Tibial nerve (tissue), 4 donors: Measurements from ENCODE around the gene MAN2B1. TPM values are rescaled to one million over a fixed set of nuclear protein-coding genes. Genes with fewer than 3 reads are reported as not detected.

Source experiments
- DNase-seq, 2 donors: peaks; one replicate each; pipeline ENCODE4 v3.0.0-alpha.2; 2019; ENCODE audit warnings: low spot score in 2 of 2
- H3K27ac ChIP-seq, 4 donors: fragments of 200-600 bp; sonication (generic) in 3 of 4; one replicate each; pipeline ENCODE4 v1.5.1; 2017 to 2019; ENCODE audit warnings: mild to moderate bottlenecking in 1 of 4
- H3K27me3 ChIP-seq, 2 donors: fragments of 200-600 bp; sonication (generic) in 1 of 2; one replicate each; pipeline versions ENCODE4 v1.5.1 to v1.6.0; 2017 to 2019
- H3K36me3 ChIP-seq, 3 donors: fragments of 200-600 bp; sonication (generic); one replicate each; pipeline ENCODE4 v1.5.1; 2018 to 2019
- H3K4me1 ChIP-seq, 4 donors: fragments of 200-600 bp; sonication (generic) in 3 of 4; one replicate each; pipeline ENCODE4 v1.5.1; 2017 to 2019
- H3K4me3 ChIP-seq, 4 donors: fragments of 200-600 bp; sonication (generic) in 3 of 4; one replicate each; pipeline ENCODE4 v1.5.1; 2017 to 2019; ENCODE audit warnings: mild to moderate bottlenecking in 1 of 4, moderate library complexity in 1 of 4
- H3K9me3 ChIP-seq, 4 donors: fragments of 200-600 bp; sonication (generic) in 3 of 4; one replicate each; pipeline ENCODE4 v1.5.1; 2017 to 2019
- EP300 ChIP-seq, 2 donors: sonication (generic); formaldehyde crosslinking; IDR thresholded peaks; one replicate each; pipeline ENCODE4 v1.6.1; 2017; ENCODE audit warnings: antibody characterized with exemption in 2 of 2, mild to moderate bottlenecking in 1 of 2
- POLR2A ChIP-seq, 2 donors: fragments of 450-650 bp; IDR thresholded peaks; one replicate each; pipeline ENCODE4 v1.6.1; 2017; ENCODE audit warnings: antibody characterized with exemption in 2 of 2, mild to moderate bottlenecking in 2 of 2, moderate library complexity in 2 of 2
- WGBS, 2 donors: methylation state at CpG; one replicate each; pipeline ENCODE4 v1.1.5; 2018; 5-methylcytosine and 5-hydroxymethylcytosine counted together
- total RNA-seq, 4 donors: library from RNA; depleted of rRNA; stranded (reverse); fragments of >200 nt; gene quantifications; one replicate each; pipeline ENCODE4 v1.1.0, GENCODE V29; 2016
- TF ChIP-seq, protein P1 (sequence below), 5 experiments: fragments of 200-600 bp in 3 of 5; fragments of 450-650 bp in 2 of 5; sonication (generic) in 3 of 5; IDR thresholded peaks; one replicate each; pipeline ENCODE4 v1.5.1; 2016 to 2019; ENCODE audit warnings: antibody characterized with exemption in 5 of 5, mild to moderate bottlenecking in 3 of 5, moderate library complexity in 2 of 5

MAN2B1 gene
- total RNA-seq, 4 donors from 2014 or later, result 48.5 to 89.4 (median 58.5) TPM

DNA sequence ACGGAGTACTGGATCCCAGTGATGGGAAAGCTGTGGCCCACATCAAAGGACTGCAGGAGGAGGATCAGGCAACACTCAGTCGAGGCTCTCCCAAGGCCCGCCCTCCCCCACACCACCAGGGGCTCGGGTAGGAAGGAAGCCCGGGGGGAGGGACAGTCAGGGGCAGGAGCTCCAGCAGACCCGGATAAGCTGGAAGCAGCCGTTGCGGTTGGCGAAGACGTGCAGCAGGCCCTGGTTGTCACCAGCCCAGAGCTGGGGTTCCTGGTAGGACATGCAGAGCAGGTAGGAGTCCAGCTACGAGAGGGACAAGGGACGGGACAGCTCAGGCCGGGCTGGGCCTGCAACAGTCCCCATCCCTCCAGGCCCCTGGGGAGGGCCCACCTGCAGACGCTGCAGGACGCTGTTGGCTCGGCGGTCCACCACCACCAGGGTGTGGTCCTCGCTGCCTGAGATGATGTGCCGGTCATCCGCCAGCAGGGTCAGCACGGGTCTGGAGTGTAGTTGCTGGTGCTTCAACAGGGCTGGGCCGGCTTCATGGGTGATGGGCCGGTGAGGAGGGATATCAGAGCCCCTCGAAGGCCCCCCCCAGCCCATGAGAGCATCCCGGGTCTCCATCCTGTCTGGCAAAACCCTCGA is 23.2 kb upstream of the MAN2B1 start:
- Histone ChIP-seq H3K4me1 (peaks cover 0 to under 1% (median 0%) of the 10 kb centered on the region in 4 donors), H3K9me3 (no peaks in the 10 kb centered on the region), H3K27ac (no peak overlapping the region), H3K4me3 (no peak overlapping the region), H3K27me3 (no peaks in the 10 kb centered on the region), H3K36me3 (peaks cover 0 to 32% (median 0%) of the 10 kb centered on the region in 3 donors)
- TF ChIP-seq EP300 (IDR thresholded peaks at IDR 0.05), result no peak
- TF ChIP-seq POLR2A (IDR thresholded peaks at IDR 0.05), result no peak
- TF ChIP-seq, protein P1, sequence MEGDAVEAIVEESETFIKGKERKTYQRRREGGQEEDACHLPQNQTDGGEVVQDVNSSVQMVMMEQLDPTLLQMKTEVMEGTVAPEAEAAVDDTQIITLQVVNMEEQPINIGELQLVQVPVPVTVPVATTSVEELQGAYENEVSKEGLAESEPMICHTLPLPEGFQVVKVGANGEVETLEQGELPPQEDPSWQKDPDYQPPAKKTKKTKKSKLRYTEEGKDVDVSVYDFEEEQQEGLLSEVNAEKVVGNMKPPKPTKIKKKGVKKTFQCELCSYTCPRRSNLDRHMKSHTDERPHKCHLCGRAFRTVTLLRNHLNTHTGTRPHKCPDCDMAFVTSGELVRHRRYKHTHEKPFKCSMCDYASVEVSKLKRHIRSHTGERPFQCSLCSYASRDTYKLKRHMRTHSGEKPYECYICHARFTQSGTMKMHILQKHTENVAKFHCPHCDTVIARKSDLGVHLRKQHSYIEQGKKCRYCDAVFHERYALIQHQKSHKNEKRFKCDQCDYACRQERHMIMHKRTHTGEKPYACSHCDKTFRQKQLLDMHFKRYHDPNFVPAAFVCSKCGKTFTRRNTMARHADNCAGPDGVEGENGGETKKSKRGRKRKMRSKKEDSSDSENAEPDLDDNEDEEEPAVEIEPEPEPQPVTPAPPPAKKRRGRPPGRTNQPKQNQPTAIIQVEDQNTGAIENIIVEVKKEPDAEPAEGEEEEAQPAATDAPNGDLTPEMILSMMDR (IDR thresholded peaks at IDR 0.05), result no peak
- WGBS, 2 donors, result 71 to 86% methylated on average over 12 to 18 of the region's 26 CpGs
- no peak for DNase-seq

DNA sequence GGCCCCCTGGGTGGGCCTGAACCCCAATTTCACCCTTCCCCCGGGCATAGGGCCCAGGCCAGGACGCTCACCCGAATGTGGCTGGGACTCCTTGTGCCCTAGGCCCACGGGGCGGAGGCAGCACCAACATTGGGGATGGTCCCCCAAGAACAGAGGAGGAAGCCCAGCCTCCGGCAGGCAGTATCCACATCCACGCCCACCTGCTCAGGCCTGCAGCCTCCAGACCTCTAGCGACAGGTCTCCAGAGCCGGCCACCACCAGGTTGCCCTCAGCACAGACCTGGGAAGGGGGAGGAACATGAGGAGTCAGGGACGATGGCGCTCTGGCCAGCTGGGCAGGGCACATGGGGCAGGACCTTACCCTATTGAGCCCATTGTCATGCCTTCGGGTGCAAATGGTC is 22.5 kb upstream of the MAN2B1 start:
- H3K36me3 ChIP-seq, result peaks cover 0 to 32% (median 0%) of the 10 kb centered on the region in 3 donors
- H3K27ac ChIP-seq, result no peak overlapping the region
- no peaks in the 10 kb centered on the region for H3K27me3 ChIP-seq
- DNase-seq, result no peak
- no peaks in the 10 kb centered on the region for H3K4me1 ChIP-seq
- H3K4me3 ChIP-seq, result no peak overlapping the region
- no peaks in the 10 kb centered on the region for H3K9me3 ChIP-seq
- TF ChIP-seq POLR2A (IDR thresholded peaks at IDR 0.05) (no peak), EP300 (IDR thresholded peaks at IDR 0.05) (no peak)
- TF ChIP-seq, protein P1 (IDR thresholded peaks at IDR 0.05), result no peak
- 91 to 92% methylated on average over 6 to 12 of the region's 12 CpGs for WGBS, 2 donors

- H3K27me3 ChIP-seq, result no peaks in the 10 kb centered on the region
- no peaks in the 10 kb centered on the region for H3K4me1 ChIP-seq
- peaks cover 0 to 32% (median 0%) of the 10 kb centered on the region in 3 donors for H3K36me3 ChIP-seq
- no peak within 1 kb of the TSS for H3K27ac ChIP-seq
- H3K9me3 ChIP-seq, result no peaks in the 10 kb centered on the region
- TF ChIP-seq EP300 (IDR thresholded peaks at IDR 0.05) (no peak), POLR2A (IDR thresholded peaks at IDR 0.05) (no peak)
- TF ChIP-seq, protein P1 (IDR thresholded peaks at IDR 0.05), result no peak
- H3K4me3 ChIP-seq, result no peak within 1 kb of the TSS
- no peak for DNase-seq
- 72 to 80% methylated on average over 8 to 9 of the region's 9 CpGs for WGBS, 2 donors
Observed at GRCh38 chr19:12687496-12688196, 21.1 kb upstream of the MAN2B1 start, which contains the start of gene GNG14. GNG14 (plus strand) TSS chr19:12687998; CDS start chr19:12688049, 51 bp downstream.

DNA sequence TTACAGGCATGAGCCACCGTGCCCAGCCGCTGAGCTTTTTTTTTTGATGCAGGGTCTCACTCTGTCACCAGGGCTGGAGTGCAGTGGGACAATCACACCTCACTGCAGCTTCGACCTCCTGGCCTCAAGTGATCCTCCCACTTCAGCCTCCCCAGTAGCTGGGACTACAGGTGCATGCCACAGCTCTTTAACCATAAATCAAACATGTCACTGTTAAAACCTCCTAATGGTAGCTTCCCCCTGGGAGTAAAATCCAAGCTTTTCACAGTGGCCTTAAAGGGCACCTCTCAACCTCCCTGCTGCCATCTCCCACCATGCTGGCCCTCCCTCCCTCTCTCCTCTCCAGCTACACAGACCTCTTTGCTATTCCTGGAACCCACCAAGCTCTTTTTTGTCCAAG is 19.3 kb upstream of the MAN2B1 start:
- H3K36me3 ChIP-seq, result peaks cover 0 to 32% (median 0%) of the 10 kb centered on the region in 3 donors
- no peak for TF ChIP-seq EP300 (IDR thresholded peaks at IDR 0.05)
- TF ChIP-seq, protein P1 (IDR thresholded peaks at IDR 0.05), result no peak
- TF ChIP-seq POLR2A (IDR thresholded peaks at IDR 0.05), result no peak
- 77 to 83% methylated on average over 3 of the region's 3 CpGs for WGBS, 2 donors

More for the DNA sequence above, 19.3 kb upstream of the MAN2B1 start:
- Histone ChIP-seq H3K4me1 (peaks cover 0 to 7% (median 2%) of the 10 kb centered on the region in 4 donors), H3K9me3 (no peaks in the 10 kb centered on the region), H3K27ac (no peak overlapping the region), H3K4me3 (no peak overlapping the region), H3K27me3 (no peaks in the 10 kb centered on the region)
- DNase-seq, result no peak
